GM12865 (cell line): ENCODE data around the gene AQP12B.

Experiments used
- DNase-seq: peaks from one replicate; pipeline ENCODE4 v3.0.0; 2010; ENCODE audit warnings: low read depth
- H3K4me3 ChIP-seq: 2 replicates; pipeline ENCODE4 v1.5.1; 2011; ENCODE audit warnings: mild to moderate bottlenecking, low read depth, low read length, control low read depth
- TF ChIP-seq, protein P1 (sequence below): IDR thresholded peaks from 2 replicates; pipeline ENCODE4 v1.5.1; 2011; ENCODE audit warnings: low read length, control low read depth, low read depth, inconsistent platforms; ENCODE audit not compliant: insufficient read depth; ENCODE audit errors: missing control alignments

Gene AQP12B

DNA sequence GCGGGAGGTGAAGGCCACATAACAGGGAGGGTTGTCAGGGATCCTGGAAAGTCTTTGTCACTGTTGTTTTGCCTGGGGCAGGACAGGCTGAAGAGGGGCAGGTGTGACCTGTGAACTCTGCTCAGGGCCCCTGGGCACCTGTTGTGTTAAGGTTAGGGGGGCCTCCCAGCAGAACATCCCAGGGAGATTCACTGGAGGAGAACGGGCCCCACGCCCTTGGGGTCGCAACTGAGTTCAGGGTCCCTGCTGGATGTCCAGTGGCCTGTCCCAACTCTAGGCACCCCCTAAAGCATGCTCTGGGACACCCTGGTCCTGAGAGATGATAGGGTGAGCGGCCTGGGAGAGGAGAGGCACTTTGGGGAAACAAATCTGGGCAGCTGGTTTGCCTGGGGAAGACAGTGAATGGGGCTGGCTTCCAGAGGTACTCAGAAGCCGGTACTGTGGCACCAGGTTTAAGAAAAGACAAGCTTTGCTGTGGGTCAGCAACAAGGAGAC, 34.5 kb downstream of the AQP12B start:
- DNase-seq, result no peak
- no peak overlapping the region for H3K4me3 ChIP-seq
- TF ChIP-seq, protein P1, sequence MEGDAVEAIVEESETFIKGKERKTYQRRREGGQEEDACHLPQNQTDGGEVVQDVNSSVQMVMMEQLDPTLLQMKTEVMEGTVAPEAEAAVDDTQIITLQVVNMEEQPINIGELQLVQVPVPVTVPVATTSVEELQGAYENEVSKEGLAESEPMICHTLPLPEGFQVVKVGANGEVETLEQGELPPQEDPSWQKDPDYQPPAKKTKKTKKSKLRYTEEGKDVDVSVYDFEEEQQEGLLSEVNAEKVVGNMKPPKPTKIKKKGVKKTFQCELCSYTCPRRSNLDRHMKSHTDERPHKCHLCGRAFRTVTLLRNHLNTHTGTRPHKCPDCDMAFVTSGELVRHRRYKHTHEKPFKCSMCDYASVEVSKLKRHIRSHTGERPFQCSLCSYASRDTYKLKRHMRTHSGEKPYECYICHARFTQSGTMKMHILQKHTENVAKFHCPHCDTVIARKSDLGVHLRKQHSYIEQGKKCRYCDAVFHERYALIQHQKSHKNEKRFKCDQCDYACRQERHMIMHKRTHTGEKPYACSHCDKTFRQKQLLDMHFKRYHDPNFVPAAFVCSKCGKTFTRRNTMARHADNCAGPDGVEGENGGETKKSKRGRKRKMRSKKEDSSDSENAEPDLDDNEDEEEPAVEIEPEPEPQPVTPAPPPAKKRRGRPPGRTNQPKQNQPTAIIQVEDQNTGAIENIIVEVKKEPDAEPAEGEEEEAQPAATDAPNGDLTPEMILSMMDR, result no peak

DNA sequence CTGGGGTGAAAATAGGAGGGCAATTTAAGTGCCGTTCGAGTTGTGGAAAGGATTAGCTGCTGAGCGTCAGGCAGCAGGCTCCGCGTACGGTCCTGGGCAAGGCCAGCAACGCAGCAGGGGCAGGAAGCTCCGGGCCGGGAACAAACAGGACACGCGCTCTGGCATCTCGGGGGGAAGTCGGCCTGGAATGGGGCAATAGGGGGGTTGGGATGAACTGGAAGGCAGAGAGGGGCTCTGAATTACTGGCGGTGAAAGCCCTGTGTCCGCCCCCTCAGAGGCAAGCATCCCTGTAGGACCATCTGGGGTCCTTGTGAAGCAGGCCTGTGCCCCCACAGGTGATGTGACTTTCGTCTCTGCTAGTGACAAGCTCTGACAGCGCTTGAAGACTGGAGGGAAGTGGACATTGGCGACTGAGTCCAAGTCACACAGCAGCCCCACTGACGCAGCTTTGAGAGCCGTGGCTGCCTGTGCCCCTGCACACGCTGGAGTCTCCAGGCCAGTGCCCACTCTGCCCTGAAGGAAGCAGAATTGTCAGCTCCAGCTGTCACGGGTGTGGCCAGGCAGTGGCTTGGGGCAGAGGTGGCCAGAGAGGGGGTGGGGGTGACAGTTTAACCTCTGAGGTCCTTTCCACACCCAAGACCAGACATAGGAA, 35.1 kb downstream of the AQP12B start:
- DNase-seq, result no peak
- no peak overlapping the region for H3K4me3 ChIP-seq
- TF ChIP-seq, protein P1, result no peak

DNA sequence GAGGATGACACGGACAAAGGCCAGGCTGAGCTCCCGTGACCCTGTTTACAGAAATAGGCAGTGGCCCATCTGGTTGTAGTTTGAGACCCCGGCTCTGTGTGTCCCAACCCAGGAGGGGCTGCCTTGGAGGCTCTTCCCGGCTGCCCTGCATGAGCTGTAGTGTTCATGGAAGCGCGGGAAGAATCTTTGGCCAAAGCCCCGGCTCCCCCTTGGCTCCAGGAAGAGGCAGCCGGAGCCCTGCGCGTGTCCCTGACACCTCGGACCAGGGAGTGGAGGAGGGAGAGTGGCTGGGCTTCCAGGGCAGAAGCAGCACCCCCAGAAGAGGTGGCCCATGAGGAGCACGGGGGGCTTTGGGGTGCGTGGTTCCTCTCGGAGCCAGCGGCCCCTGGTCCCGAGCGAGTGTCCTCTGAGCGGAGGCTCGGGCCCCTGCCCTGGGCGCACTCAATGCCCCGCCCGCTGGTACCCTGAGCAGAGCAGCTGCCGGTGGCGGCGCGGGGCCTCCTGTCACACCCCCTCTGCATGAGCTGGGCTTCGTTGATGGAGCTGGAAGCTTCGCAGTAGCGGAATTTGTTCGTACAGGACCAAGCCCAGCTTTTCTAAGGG, 35.7 kb downstream of the AQP12B start:
- no peak for DNase-seq
- H3K4me3 ChIP-seq, result no peak overlapping the region
- TF ChIP-seq, protein P1, result no peak

DNA sequence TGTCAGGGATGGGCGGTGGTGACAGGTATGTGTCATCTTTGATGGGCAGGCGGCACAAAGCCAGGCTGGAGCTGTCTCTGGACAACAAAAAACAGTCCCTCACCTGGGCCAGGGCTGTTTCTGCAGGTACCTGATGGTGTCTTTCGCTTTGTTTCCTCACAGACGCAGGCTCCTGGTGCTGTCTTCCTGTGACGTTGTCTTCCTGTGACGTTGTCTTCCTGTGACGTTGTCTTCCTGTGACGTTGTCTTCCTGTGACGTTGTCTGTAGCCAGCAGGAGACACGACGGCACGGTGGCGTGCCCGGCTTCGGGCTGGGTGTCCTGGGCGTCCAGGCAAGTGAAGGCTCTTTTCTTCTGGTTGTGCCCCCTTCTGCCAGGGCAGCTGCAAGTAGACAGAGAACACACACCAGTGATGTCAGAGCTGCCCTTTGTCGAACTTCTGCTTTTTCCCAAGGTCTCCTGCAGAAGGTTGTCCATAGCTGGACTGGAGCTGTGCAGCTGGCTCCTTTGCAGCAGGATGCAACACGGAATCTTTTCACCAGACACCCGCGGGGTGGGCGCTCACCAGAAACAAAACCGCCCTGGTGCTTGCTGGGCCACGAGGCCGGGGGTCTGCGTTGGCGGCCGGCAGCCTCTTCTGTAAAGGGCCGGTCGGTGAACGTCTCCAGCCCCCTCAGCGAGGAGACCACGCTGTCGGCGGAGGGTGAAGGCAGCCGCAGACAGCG, 36.3 kb downstream of the AQP12B start:
- no peak overlapping the region for H3K4me3 ChIP-seq
- no peak for DNase-seq

DNA sequence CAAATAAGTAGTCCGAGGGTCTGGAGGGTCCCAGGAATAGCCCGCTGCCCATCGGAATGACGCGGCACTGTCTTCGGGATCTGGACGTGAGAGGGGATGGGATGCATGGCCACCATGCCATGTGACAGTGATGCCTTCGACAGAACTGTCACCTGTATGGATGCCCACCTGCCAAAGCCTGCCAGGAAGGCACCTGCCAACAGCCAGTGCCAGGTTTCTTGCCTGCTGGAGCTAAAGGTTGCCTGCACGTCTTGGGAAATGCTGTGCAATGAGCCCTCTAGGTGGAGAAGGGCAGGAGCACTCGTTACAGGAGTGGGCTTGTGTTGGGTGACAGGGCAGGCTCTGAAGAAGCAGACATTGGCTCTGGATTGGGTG, 36.9 kb downstream of the AQP12B start:
- TF ChIP-seq, protein P1, result no peak
- DNase-seq, result no peak
- no peak overlapping the region for H3K4me3 ChIP-seq

More for the DNA sequence above, 36.3 kb downstream of the AQP12B start:
- TF ChIP-seq, protein P1, result no peak

DNA sequence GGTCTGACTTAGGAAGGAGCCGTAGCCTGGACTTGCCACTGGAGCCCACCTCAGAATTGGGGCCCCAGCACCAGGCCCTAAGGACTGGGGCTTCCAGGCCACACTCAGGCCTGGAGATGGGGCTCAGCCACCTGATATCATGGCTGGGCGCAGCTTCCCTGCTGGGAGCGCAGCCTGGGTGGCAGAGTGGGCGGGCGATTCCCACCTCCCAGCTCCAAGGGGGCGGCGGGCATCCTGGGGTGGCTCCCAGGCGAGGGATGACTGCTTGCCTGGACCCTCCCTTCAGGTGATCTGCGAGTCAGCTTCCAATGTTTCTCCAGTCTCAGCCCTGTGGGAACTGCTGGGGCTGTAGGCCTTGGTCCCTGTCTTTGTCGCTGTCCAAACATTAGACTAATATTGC, 37.3 kb downstream of the AQP12B start:
- no peak overlapping the region for H3K4me3 ChIP-seq
- DNase-seq, result no peak
- TF ChIP-seq, protein P1, result no peak
